Fibroblast of skin of back (primary cell): ENCODE results near the gene CCSER1.

ENCODE experiments used
- DNase-seq: peaks from one replicate; pipeline ENCODE4 v3.0.0-alpha.2; 2013

Gene CCSER1

GRCh38 chr4:90960840-90961239 lies 833.6 kb downstream of the CCSER1 start:
- DNase-seq = no peak

- DNase-seq = no peak
Measured at GRCh38 chr4:90970021-90970420, 842.8 kb downstream of the CCSER1 start.

- no peak for DNase-seq
Measured at GRCh38 chr4:90977726-90978125, 850.5 kb downstream of the CCSER1 start.

GRCh38 chr4:90979556-90979955 lies 852.4 kb downstream of the CCSER1 start:
- DNase-seq = no peak

- DNase-seq = no peak
Measured at GRCh38 chr4:90982813-90983212, 855.6 kb downstream of the CCSER1 start.

- DNase-seq = no peak
Measured at GRCh38 chr4:90990284-90990683, 863.1 kb downstream of the CCSER1 start.

GRCh38 chr4:90992213-90992612 lies 865.0 kb downstream of the CCSER1 start:
- no peak for DNase-seq

GRCh38 chr4:90994851-90995574 lies 867.8 kb downstream of the CCSER1 start:
- DNase-seq = peak; percentile 25

- DNase-seq = no peak
Measured at GRCh38 chr4:90995996-90996395, 868.8 kb downstream of the CCSER1 start.

- DNase-seq = no peak
Measured at GRCh38 chr4:90996813-90997212, 869.6 kb downstream of the CCSER1 start.

GRCh38 chr4:91015861-91016260 lies 888.7 kb downstream of the CCSER1 start:
- DNase-seq = no peak

GRCh38 chr4:91019513-91019912 lies 892.3 kb downstream of the CCSER1 start:
- DNase-seq = no peak

- DNase-seq = no peak
Measured at GRCh38 chr4:91025241-91026148, 898.3 kb downstream of the CCSER1 start.

- no peak for DNase-seq
Measured at GRCh38 chr4:91028228-91028627, 901.0 kb downstream of the CCSER1 start.

GRCh38 chr4:91031761-91032160 lies 904.6 kb downstream of the CCSER1 start:
- no peak for DNase-seq

- DNase-seq = no peak
Measured at GRCh38 chr4:91032725-91033445, 905.7 kb downstream of the CCSER1 start.

GRCh38 chr4:91035276-91035675 lies 908.1 kb downstream of the CCSER1 start:
- peak; percentile 11 for DNase-seq

- no peak for DNase-seq
Measured at GRCh38 chr4:91037951-91038350, 910.8 kb downstream of the CCSER1 start.

- no peak for DNase-seq
Measured at GRCh38 chr4:91057871-91058270, 930.7 kb downstream of the CCSER1 start.

- peak; percentile 64 for DNase-seq
Measured at GRCh38 chr4:91058345-91058744, 931.2 kb downstream of the CCSER1 start.

- DNase-seq = peak; percentile 13
Measured at GRCh38 chr4:91064157-91064853, 937.1 kb downstream of the CCSER1 start.

GRCh38 chr4:91065117-91065516 lies 937.9 kb downstream of the CCSER1 start:
- DNase-seq = no peak
